Lower leg skin (tissue), 3 donors: ENCODE measurements around the gene GRAP.

Experiments
- CTCF ChIP-seq, 3 donors: fragments of 450-650 bp; IDR thresholded peaks; one replicate each; pipeline ENCODE4 v1.5.1; 2016; ENCODE audit warnings: antibody characterized with exemption in 3 of 3, mild to moderate bottlenecking in 3 of 3, moderate library complexity in 2 of 3
- POLR2A ChIP-seq, 2 donors: fragments of 450-650 bp; IDR thresholded peaks; one replicate each; pipeline ENCODE4 v1.6.1; 2016 to 2017; ENCODE audit warnings: antibody characterized with exemption in 2 of 2, mild to moderate bottlenecking in 1 of 2, moderate library complexity in 1 of 2

GRCh38 chr17:18996458-18996857 lies 50.3 kb downstream of the GRAP start:
- no peak for TF ChIP-seq CTCF (IDR thresholded peaks at IDR 0.05)
- no peak for TF ChIP-seq POLR2A (IDR thresholded peaks at IDR 0.05)
